Gastroesophageal sphincter (tissue), 3 donors: ENCODE data around the gene ZNF681.

ENCODE experiments used
- CTCF ChIP-seq, 4 experiments: fragments of 200-600 bp in 2 of 4; fragments of 450-650 bp in 2 of 4; sonication (generic) in 1 of 4; IDR thresholded peaks; one replicate each; pipeline ENCODE4 v1.5.1; 2017 to 2019; ENCODE audit warnings: antibody characterized with exemption in 4 of 4, mild to moderate bottlenecking in 2 of 4, moderate library complexity in 2 of 4
- EP300 ChIP-seq: sonication (generic); formaldehyde crosslinking; IDR thresholded peaks from one replicate; pipeline ENCODE4 v1.6.1; 2017; ENCODE audit warnings: antibody characterized with exemption, mild to moderate bottlenecking
- POLR2A ChIP-seq, 2 donors: fragments of 450-650 bp; IDR thresholded peaks; one replicate each; pipeline ENCODE4 v1.6.1; 2017; ENCODE audit warnings: antibody characterized with exemption in 2 of 2, mild to moderate bottlenecking in 2 of 2, moderate library complexity in 1 of 2
- POLR2AphosphoS5 ChIP-seq: sonication (generic); formaldehyde crosslinking; IDR thresholded peaks from one replicate; pipeline ENCODE4 v1.6.1; 2017; ENCODE audit warnings: antibody characterized with exemption

DNA sequence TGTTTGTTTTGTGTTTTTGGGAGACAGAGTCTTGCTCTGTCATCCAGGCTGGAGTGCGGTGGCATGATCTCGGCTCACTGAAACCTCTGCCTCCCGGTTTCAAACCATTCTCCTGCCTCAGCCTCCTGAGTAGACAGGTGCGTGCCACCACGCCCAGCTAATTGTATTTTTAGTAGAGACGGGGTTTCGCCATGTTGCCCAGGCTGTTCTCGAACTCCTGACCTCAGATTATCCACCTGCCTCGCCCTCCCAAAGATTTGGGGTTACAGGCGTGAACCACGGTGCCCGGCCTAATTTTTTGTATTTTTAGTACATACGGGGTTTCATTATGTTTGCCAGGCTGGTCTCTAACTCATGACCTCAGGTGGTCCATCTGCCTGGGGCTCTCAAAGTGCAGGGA is 8.3 kb upstream of the ZNF681 start:
- TF ChIP-seq CTCF (IDR thresholded peaks at IDR 0.05) (no peak), POLR2A (IDR thresholded peaks at IDR 0.05) (no peak), POLR2AphosphoS5 (no peak), EP300 (no peak)
